GM19395 (cell line): ENCODE results near the gene PRODH2.
"Not testable (repeated sequence)": the region's sequence is repeated elsewhere in the genome, so short reads cannot be mapped to it uniquely, and the experiment has no call there.

ENCODE experiments used
- ATAC-seq: cut with Tn5 transposase; IDR thresholded peaks from one replicate; pipeline ENCODE4 v1.9.1; 2021; ENCODE audit warnings: mild to moderate bottlenecking, moderate library complexity; ENCODE audit not compliant: unreplicated experiment

PRODH2 gene

GRCh38 chr19:35783469-35784434 lies 28.9 kb downstream of the PRODH2 start:
- ATAC-seq, result no peak

GRCh38 chr19:35782589-35782988 lies 30.1 kb downstream of the PRODH2 start:
- no peak for ATAC-seq

GRCh38 chr19:35781650-35782049 lies 31.0 kb downstream of the PRODH2 start:
- ATAC-seq, result no peak

- no peak for ATAC-seq
Observed at GRCh38 chr19:35780717-35781116, 31.9 kb downstream of the PRODH2 start.

- ATAC-seq, result no peak
Observed at GRCh38 chr19:35780058-35780457, 32.6 kb downstream of the PRODH2 start.

GRCh38 chr19:35779033-35779432 lies 33.6 kb downstream of the PRODH2 start:
- no peak for ATAC-seq

- ATAC-seq, result no peak
Observed at GRCh38 chr19:35777961-35778360, 34.7 kb downstream of the PRODH2 start.

- no peak for ATAC-seq
Observed at GRCh38 chr19:35777086-35777841, 35.4 kb downstream of the PRODH2 start.

- ATAC-seq, result no peak
Observed at GRCh38 chr19:35776102-35776788, 36.4 kb downstream of the PRODH2 start.

GRCh38 chr19:35775298-35776101 lies 37.1 kb downstream of the PRODH2 start, which contains the start of gene ARHGAP33:
Gene ARHGAP33 (plus strand): TSS chr19:35775564. CDS start chr19:35775659, 95 bp downstream.
- peak; percentile 90 for ATAC-seq

- no peak for ATAC-seq
Observed at GRCh38 chr19:35775046-35775297, 37.7 kb downstream of the PRODH2 start.

GRCh38 chr19:35774274-35775045 lies 38.2 kb downstream of the PRODH2 start:
- no peak for ATAC-seq

- ATAC-seq, result no peak
Observed at GRCh38 chr19:35773020-35773806, 39.4 kb downstream of the PRODH2 start.

GRCh38 chr19:35772362-35772761 lies 40.3 kb downstream of the PRODH2 start:
- not testable (repeated sequence) for ATAC-seq

GRCh38 chr19:35768082-35768421 lies 44.6 kb downstream of the PRODH2 start:
- no peak for ATAC-seq

GRCh38 chr19:35767288-35768081 lies 45.2 kb downstream of the PRODH2 start:
- no peak for ATAC-seq

GRCh38 chr19:35766571-35767104 lies 46.0 kb downstream of the PRODH2 start:
- no peak for ATAC-seq
